Measurements from ENCODE around the gene EQTN. TPM values are rescaled to one million over a fixed set of nuclear protein-coding genes. Genes with fewer than 3 reads are reported as not detected.

Gene EQTN
- total RNA-seq, 1 donor from 2014 or later, result 3.4 TPM

DNA sequence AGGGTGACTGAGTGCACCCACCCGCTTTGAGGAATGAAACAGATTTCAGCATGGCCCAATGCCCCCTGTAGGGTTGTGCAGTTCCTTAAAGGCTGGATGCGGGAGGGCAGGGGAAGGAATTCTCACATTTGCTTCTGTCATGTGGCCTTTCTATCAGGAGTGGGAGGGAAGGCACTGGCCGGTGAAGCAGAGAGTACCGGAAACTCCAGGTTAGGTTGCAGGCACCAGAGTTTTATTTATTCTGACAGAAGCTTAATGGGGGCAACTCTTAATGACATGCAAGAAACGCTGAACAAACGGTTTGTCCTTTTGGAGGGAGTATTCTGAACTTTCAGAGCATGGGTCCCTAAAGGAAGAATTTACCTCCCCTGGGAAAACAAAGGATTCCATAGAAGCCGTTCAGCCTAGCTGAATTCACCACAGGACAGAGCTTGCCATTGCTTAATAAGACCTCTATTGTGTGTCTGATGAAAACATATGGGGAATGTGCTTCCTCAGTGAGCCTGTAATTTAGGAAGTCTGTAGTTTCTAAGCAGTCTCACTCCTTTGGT is 44.1 kb upstream of the EQTN start:
- H3K9me3 Mint-ChIP-seq, result peaks cover 14% of the 10 kb centered on the region
- Histone ChIP-seq H3K79me2 (ENCODE audit: low read depth) (peaks cover 5% of the 10 kb centered on the region), H3K9me3 (ENCODE audit: low read depth) (no peaks in the 10 kb centered on the region), H3K27me3 (no peaks in the 10 kb centered on the region), H3K36me3 (peaks cover 6% of the 10 kb centered on the region), H3K4me2 (peak overlapping the region; percentile 75), H2AFZ (replicated peaks) (no peak overlapping the region), H3K9ac (no peak overlapping the region), H3K27ac (peak overlapping the region; percentile 97), H4K20me1 (ENCODE audit: low read depth) (no peaks in the 10 kb centered on the region), H3K4me1 (peaks cover 43% of the 10 kb centered on the region), H3F3A (ENCODE audit: low read depth) (peaks cover 22% of the 10 kb centered on the region), H3K4me3 (peak overlapping the region; percentile 6)
- H3K27ac Mint-ChIP-seq, result peak overlapping the region; percentile 99
- DNase-seq (ENCODE audit: low spot score), result peak; percentile 87
- peaks cover 2% of the 10 kb centered on the region for H3K27me3 Mint-ChIP-seq (ENCODE audit: insufficient read depth, low read depth)
- peaks cover 12% of the 10 kb centered on the region for H3K36me3 Mint-ChIP-seq
- H3K4me1 Mint-ChIP-seq, result peaks cover 40% of the 10 kb centered on the region
- H3K4me3 Mint-ChIP-seq, result peak overlapping the region; percentile 55
- TF ChIP-seq EZH2phosphoT487 (IDR thresholded peaks at IDR 0.05), result no peak
- TF ChIP-seq EZH2 (IDR thresholded peaks at IDR 0.05), result no peak
- TF ChIP-seq, protein P1, sequence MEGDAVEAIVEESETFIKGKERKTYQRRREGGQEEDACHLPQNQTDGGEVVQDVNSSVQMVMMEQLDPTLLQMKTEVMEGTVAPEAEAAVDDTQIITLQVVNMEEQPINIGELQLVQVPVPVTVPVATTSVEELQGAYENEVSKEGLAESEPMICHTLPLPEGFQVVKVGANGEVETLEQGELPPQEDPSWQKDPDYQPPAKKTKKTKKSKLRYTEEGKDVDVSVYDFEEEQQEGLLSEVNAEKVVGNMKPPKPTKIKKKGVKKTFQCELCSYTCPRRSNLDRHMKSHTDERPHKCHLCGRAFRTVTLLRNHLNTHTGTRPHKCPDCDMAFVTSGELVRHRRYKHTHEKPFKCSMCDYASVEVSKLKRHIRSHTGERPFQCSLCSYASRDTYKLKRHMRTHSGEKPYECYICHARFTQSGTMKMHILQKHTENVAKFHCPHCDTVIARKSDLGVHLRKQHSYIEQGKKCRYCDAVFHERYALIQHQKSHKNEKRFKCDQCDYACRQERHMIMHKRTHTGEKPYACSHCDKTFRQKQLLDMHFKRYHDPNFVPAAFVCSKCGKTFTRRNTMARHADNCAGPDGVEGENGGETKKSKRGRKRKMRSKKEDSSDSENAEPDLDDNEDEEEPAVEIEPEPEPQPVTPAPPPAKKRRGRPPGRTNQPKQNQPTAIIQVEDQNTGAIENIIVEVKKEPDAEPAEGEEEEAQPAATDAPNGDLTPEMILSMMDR (IDR thresholded peaks at IDR 0.05), result no peak

DNA sequence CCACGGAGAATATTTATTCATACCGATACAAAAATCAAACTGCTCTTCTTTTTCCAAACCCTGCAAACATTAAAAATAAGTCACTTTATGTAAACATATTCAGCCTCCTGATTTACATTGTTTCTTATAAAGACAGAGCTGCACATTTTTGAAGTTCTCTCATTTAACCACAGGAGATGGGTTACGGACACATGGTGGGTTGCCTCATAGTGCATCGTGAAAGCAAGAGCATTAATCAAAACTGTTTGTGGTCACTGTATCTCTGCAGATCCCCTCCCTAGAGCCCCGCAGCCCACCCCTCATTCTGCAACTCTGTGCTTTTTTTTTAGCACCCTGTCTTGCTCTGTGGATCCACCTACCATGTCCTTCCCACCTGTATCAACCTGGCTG is 43.3 kb upstream of the EQTN start:
- no peak overlapping the region for H3K4me3 Mint-ChIP-seq
- peaks cover 14% of the 10 kb centered on the region for H3K9me3 Mint-ChIP-seq
- no peak for DNase-seq (ENCODE audit: low spot score)
- Histone ChIP-seq H4K20me1 (ENCODE audit: low read depth) (no peaks in the 10 kb centered on the region), H3K9ac (no peak overlapping the region), H3K36me3 (peaks cover 6% of the 10 kb centered on the region), H3K4me2 (peak overlapping the region; percentile 75), H3K27ac (peak overlapping the region; percentile 97), H2AFZ (replicated peaks) (no peak overlapping the region), H3K4me1 (peaks cover 47% of the 10 kb centered on the region), H3F3A (ENCODE audit: low read depth) (peaks cover 24% of the 10 kb centered on the region), H3K79me2 (ENCODE audit: low read depth) (peaks cover 5% of the 10 kb centered on the region), H3K4me3 (no peak overlapping the region), H3K27me3 (no peaks in the 10 kb centered on the region), H3K9me3 (ENCODE audit: low read depth) (no peaks in the 10 kb centered on the region)
- H3K27ac Mint-ChIP-seq, result peak overlapping the region; percentile 99
- peaks cover 2% of the 10 kb centered on the region for H3K27me3 Mint-ChIP-seq (ENCODE audit: insufficient read depth, low read depth)
- H3K36me3 Mint-ChIP-seq, result peaks cover 12% of the 10 kb centered on the region
- TF ChIP-seq EZH2phosphoT487 (IDR thresholded peaks at IDR 0.05), result no peak
- no peak for TF ChIP-seq EZH2 (IDR thresholded peaks at IDR 0.05)
- TF ChIP-seq, protein P1 (IDR thresholded peaks at IDR 0.05), result no peak
- peaks cover 43% of the 10 kb centered on the region for H3K4me1 Mint-ChIP-seq

DNA sequence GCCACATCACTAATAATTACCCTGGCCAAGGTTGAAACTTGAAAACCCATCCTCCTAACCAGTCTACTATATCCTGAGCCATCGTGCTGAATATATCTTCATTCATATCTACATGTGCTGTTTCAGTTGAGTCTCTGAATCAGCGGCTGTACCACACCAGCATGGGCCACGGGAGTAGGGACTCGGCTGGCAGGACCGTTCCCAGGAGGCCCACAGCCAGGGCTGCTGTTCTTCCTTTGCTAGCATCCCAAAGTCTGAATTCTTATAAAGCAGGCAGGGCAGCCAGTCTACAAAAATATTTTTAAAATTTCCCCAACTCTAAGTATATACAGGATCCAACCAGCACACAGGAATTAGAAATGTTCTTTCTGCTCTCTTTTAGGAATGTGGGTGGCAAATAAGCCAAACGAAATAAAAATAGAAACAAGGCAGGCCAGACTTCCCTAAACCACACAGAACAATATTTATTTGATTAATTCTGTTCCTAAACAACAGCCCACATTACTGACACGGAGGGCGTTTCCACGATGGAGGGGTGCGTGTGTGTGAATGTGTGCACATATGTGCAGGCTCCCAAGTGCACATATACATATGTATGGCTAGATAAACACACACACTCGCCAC is 42.8 kb upstream of the EQTN start:
- DNase-seq (ENCODE audit: low spot score), result no peak
- H3K27me3 Mint-ChIP-seq (ENCODE audit: insufficient read depth, low read depth), result peaks cover 2% of the 10 kb centered on the region
- H3K4me2 ChIP-seq, result no peak overlapping the region
- peaks cover 29% of the 10 kb centered on the region for H3F3A ChIP-seq (ENCODE audit: low read depth)
- peak overlapping the region; percentile 52 for H3K27ac Mint-ChIP-seq
- no peaks in the 10 kb centered on the region for H4K20me1 ChIP-seq (ENCODE audit: low read depth)
- no peak overlapping the region for H3K9ac ChIP-seq
- no peak overlapping the region for H3K4me3 Mint-ChIP-seq
- TF ChIP-seq, protein P1 (IDR thresholded peaks at IDR 0.05), result no peak
- TF ChIP-seq EZH2 (IDR thresholded peaks at IDR 0.05), result no peak
- no peak for TF ChIP-seq EZH2phosphoT487 (IDR thresholded peaks at IDR 0.05)
- H2AFZ ChIP-seq (replicated peaks), result no peak overlapping the region
- no peaks in the 10 kb centered on the region for H3K27me3 ChIP-seq
- H3K27ac ChIP-seq, result peak overlapping the region; percentile 38
- H3K36me3 Mint-ChIP-seq, result peaks cover 12% of the 10 kb centered on the region
- peaks cover 14% of the 10 kb centered on the region for H3K9me3 Mint-ChIP-seq
- H3K36me3 ChIP-seq, result peaks cover 6% of the 10 kb centered on the region
- H3K4me3 ChIP-seq, result no peak overlapping the region
- H3K79me2 ChIP-seq (ENCODE audit: low read depth), result peaks cover 5% of the 10 kb centered on the region
- no peaks in the 10 kb centered on the region for H3K9me3 ChIP-seq (ENCODE audit: low read depth)
- peaks cover 44% of the 10 kb centered on the region for H3K4me1 Mint-ChIP-seq
- H3K4me1 ChIP-seq, result peaks cover 47% of the 10 kb centered on the region
